HG02588 (cell line): Measurements from ENCODE around the gene CEP164.

Experiments
- ATAC-seq: cut with Tn5 transposase; IDR thresholded peaks from one replicate; pipeline ENCODE4 v1.9.1; 2021; ENCODE audit warnings: mild to moderate bottlenecking, moderate library complexity; ENCODE audit not compliant: unreplicated experiment

Gene CEP164

DNA sequence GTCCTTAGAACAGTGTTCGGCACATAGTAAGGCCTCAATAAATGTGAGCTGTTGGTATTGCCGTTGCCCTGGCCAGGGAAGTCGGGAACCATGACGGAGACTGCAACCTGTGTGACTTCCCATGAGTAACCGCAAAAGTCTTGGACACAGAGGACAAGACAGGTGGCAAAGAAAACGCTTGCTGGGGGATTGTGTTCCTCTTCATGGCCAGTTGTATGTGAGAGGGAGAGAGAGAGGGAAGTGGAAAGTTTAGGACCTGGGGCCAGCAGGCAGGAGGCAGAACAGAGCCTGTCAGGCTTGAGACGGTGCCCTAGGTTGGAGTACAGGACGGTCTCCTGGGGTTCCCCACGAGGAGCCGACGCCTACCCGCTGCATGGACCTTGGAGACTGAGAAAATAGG is 90.2 kb downstream of the CEP164 start:
- no peak for ATAC-seq

GRCh38 chr11:117418737-117419481 is 91.3 kb downstream of the CEP164 start:
- no peak for ATAC-seq

- ATAC-seq, result no peak
Observed at GRCh38 chr11:117419482-117420142, 92.0 kb downstream of the CEP164 start.

- no peak for ATAC-seq
Observed at GRCh38 chr11:117420143-117420485, 92.5 kb downstream of the CEP164 start.

DNA sequence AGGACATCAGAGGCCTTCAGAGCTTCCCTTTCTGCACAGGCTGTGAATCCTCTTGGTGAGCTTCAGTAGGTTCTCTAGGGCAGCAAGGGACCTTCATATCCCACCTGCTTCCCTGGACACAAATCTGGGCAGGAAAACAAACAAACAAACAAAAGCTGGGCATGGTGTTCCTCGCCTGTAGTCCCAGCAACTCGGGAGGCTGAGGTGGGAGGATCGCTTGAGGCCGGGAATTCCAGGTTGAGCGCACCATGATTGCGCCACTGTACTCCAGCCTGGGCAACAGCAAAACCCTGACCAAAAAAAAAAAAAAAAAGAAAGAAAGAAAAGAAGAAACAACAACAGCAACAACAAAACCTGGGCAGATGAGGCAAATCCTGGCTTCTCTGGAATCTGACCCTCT is 92.9 kb downstream of the CEP164 start:
- no peak for ATAC-seq

DNA sequence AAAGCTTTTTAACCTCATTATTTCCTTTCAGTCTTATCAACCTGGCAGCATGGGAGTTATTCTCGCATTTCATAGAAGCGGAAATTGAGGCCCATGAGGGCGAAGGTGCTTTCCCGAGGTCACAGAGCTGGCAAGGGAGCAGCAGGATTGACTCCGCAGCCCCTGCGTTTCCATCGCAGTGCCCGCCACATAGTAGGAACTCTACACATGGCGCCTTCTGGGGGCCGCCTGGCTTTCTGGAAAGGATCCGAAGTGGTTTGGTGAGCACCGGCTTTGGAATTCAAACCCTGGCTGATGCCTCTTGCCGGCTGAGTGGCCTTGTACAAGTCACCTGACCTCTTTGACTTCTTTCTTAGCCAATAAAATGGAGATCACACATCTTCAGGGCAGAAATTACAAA is 93.4 kb downstream of the CEP164 start:
- ATAC-seq, result no peak

DNA sequence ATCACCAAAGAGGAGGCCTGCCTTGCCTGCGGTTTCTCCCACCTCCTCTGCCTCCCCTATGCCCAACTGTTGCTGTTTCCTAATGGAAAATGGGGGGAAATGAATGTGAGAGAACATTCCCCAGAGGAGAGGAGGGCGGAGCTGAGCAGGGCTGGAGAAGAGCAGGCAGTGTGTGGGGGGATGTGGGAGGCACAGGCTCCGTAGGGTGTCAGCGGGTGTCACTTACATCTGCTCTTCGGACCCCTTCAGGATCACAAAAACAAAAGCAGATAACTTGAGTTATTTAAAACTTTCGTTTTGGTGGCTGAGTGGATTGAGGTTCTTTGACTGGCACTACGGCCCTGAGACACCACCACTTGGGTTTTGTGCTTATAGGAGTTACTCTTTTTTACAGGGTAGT is 93.8 kb downstream of the CEP164 start:
- ATAC-seq, result no peak

DNA sequence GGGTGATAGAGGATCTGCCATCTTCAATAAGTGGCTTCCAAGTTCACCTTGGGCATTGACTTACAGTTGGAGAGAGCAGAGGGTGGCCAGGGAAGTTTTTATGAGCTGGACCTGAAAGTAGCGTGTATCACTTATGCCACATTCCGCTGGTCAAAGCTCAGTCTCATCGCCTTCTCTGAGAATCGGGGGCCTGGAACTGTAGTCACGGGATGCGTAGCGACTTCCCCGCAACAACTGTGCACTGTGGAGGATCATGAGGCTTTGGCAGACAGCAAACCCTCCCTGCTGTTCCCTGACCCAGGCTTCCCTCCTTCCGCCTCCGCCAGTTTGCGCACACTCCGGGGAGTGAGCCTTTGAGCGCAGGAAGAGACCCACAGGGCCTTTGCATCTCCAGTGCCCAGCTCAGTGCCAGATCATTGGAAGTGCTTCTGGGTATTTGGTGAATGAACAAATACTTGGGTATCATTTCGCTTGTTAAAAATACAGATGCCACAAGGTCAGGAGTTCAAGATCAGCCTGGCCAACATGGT is 95.5 kb downstream of the CEP164 start:
- ATAC-seq, result no peak

GRCh38 chr11:117424781-117425180 is 97.1 kb downstream of the CEP164 start:
- ATAC-seq, result no peak

DNA sequence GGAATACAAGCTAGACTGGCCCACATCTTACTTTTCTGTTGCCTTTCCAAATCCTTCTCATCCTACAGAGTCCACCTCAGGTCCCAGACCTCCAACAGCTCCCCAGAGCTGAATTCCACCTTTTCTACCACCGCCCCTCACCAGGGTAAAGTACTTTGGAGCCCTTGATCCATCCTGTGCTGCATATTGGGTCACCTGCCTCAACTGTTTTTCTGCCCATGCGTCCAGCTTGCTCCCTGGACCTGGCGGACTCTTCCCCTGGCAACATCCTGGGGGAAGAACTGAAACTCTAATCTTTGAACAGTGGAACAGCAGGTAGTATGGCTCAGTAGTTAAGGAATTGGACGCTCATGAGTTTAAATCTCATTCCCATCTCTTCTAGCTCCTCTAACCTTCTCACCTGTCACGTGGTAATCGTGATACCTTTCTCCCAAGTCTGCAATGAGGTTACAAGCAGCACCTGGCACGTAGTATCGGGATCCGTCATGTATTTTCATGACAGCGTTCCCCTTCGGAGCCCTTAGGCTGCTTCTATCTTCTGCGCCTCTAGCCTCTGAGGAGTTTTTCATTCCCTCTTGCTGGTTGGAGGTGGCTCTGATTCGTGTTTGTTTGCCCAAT is 98.1 kb downstream of the CEP164 start:
- no peak for ATAC-seq

GRCh38 chr11:117426297-117426685 is 98.6 kb downstream of the CEP164 start:
- ATAC-seq, result no peak

DNA sequence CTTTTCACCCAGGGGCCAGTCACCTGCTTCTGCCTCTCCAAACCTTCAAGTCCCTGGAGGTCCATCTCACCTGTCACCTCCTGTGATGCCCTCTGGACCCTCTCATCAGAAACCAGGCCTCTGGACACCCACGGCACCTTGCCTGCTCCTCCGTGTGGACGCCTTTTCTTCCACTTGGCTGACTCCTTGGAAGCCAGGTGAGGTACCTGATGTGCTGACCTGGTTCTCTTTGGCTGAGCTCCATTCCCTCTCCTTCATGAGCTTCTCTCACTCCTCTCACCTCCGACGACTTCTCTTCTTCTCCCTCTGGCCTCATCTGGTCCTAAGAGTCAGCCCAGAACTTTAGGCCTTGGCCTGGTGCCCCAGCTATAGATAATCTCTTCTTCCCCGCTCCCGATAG is 99.3 kb downstream of the CEP164 start:
- no peak for ATAC-seq

DNA sequence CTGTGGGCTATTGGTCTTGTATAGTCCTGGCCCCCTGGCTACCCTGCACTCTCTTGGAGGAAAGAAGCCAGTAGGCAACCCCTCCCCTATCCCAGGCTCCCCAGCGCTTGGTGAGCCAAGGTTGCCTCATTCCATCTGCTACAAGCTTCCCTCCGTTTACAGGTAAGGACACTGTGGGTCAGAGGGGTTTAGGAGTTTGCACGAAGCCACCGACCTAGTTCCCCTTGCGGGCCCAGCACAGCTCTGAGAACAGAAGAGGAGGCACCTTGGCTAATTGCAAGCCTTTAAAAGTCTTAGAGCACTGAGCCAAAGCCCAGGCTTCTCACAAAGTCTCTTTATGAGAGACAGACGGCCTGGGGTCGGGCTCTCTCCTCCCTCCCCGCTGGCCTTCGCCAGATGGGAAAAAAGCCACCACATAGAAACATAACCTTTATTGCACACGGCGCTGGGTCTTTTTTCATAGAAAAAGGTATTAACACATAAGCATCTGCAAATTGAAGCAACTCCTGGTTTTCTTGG is 99.8 kb downstream of the CEP164 start:
- no peak for ATAC-seq

DNA sequence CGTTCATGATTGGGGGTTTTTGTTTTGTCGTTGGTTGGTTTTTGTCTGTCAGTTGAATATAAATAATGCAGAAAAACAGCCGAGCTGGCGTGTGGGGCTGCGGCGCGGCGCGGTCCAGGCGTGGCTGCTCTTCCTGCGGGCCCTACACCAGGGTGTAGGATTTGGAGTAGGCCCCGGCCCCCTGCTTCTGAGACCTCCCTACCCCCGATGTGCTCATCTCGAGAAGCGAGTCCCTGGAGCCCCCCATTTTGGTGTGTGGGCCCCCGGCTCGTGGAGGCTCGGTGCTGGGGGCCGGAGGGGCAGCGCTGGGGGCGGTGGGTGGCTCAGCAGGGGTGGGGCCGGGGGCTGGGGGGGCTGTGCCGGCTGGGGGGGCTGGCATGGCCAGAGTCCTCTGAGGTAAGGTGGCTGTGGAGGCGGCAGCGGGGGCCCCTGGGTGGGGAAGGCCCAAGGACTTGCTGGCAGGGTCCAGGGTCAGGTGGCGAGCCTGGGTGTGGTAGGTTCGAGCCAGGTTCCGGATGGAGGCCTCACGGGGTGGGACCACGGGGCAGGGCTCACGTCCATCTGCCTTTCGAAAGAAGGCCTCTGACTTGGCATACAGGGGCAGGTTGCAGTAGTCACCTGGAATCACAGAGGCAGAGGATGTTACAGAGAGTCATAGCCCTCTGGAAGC is 100.7 kb downstream of the CEP164 start:
- no peak for ATAC-seq

GRCh38 chr11:117428856-117429229 is 101.2 kb downstream of the CEP164 start:
- no peak for ATAC-seq

DNA sequence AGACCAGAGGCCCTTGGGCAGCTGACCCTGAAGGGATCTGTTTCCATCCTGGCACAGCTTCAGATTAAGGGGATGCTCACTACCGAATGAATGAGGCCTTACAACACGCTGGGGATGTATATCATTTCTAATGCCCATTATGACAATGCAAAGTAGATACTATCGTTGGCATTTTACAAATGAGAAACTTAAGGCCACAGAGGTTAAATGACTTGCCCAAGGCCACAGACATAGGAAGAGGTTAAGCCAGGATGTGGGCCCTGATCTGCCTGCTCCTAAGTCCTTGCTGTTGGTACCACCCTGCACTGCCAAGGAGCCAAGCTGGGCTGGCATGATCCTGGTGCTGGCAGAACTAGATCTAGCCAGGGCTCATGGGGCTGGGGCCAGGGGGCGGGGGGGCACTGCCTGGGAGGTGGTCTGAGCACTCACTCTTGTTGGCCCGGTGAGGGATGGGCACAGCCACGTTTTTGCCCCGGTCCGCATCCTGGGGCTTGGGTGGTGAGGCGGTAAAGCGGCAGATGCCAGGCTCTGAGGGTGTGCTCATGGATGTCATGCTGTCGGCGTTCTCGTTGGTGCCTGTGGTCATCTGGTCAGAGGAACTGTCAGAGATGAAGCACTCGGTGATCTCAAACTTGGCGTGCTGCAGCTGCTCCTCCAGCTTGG is 102.8 kb downstream of the CEP164 start:
- ATAC-seq, result no peak

- no peak for ATAC-seq
Observed at GRCh38 chr11:117431436-117431835, 103.8 kb downstream of the CEP164 start.

DNA sequence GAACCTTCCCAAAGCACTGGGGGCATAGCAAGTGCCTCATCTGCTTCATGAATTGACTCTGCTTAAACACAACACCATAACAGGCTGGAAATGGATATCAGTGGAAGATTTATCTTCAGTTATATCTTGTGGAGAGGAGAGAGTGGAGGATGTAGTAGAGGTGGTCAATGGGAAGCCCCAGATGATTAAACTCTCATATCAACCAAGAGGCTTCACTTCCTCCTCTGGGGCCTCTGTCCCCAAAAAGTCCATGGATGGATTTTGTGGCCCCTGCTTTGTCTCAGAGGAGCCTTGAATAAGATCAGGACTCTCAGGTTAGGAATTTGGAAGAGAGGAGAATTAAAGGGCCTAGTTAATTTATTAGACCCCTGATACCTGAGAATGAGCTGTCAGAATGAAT is 106.1 kb downstream of the CEP164 start:
- ATAC-seq, result no peak

DNA sequence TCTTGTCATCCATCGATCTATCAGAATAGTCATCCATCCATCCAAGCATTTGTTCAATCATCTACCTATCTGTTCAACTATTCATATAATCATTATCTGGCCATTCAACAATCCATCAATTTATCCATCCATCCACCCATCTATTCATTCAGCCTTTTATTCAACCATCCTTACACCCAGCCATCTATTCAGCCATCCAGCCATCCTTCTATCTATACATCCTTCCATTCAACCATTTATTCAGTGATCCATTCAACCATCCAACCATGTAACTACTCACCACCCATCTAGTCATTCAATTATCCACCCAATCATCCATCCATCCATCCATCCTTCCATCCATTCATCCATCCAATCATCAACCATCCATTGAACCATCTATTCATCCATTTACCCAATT is 106.8 kb downstream of the CEP164 start:
- no peak for ATAC-seq

GRCh38 chr11:117435326-117435725 is 107.7 kb downstream of the CEP164 start:
- no peak for ATAC-seq
